Parathyroid adenoma (tissue), 2 donors: ENCODE results near the gene STK10.

Source experiments
- H2AFZ ChIP-seq: fragments of 300-600 bp; sonication (generic); one replicate; pipeline ENCODE4 v1.7.0; 2017; ENCODE audit warnings: antibody characterized with exemption, mild to moderate bottlenecking
- H3K27ac ChIP-seq: fragments of 300-600 bp; sonication (generic); one replicate; pipeline ENCODE4 v1.7.0; 2017
- H3K27me3 ChIP-seq: fragments of 300-600 bp; sonication (generic); one replicate; pipeline ENCODE4 v1.7.0; 2017; ENCODE audit warnings: low read length; ENCODE audit not compliant: control insufficient read depth, insufficient read depth
- H3K36me3 ChIP-seq: fragments of 300-600 bp; sonication (generic); one replicate; pipeline ENCODE4 v1.7.0; 2017; ENCODE audit warnings: low read length; ENCODE audit not compliant: control insufficient read depth, insufficient read depth
- H3K4me1 ChIP-seq: fragments of 300-600 bp; sonication (generic); one replicate; pipeline ENCODE4 v1.7.0; 2017; ENCODE audit warnings: control low read depth
- H3K4me2 ChIP-seq: fragments of 300-600 bp; sonication (generic); one replicate; pipeline ENCODE4 v1.7.0; 2017; ENCODE audit warnings: low read length
- H3K4me3 ChIP-seq: fragments of 300-600 bp; sonication (generic); one replicate; pipeline ENCODE4 v1.7.0; 2017; ENCODE audit warnings: low read depth, low read length
- H3K79me2 ChIP-seq: fragments of 300-600 bp; sonication (generic); one replicate; pipeline ENCODE4 v1.7.0; 2017; ENCODE audit warnings: control low read depth
- H3K9ac ChIP-seq: fragments of 300-600 bp; sonication (generic); one replicate; pipeline ENCODE4 v1.7.0; 2017; ENCODE audit warnings: mild to moderate bottlenecking
- H3K9me3 ChIP-seq: fragments of 300-600 bp; sonication (generic); one replicate; pipeline ENCODE4 v1.7.0; 2017; ENCODE audit warnings: low read length; ENCODE audit not compliant: control insufficient read depth
- TF ChIP-seq, protein P1 (sequence below): fragments of 300-600 bp; sonication (generic); IDR thresholded peaks from one replicate; pipeline ENCODE4 v1.7.0; 2017; ENCODE audit warnings: antibody characterized with exemption, mild to moderate bottlenecking
- donor health status: primary hyperparathyroidism.

STK10 gene

DNA sequence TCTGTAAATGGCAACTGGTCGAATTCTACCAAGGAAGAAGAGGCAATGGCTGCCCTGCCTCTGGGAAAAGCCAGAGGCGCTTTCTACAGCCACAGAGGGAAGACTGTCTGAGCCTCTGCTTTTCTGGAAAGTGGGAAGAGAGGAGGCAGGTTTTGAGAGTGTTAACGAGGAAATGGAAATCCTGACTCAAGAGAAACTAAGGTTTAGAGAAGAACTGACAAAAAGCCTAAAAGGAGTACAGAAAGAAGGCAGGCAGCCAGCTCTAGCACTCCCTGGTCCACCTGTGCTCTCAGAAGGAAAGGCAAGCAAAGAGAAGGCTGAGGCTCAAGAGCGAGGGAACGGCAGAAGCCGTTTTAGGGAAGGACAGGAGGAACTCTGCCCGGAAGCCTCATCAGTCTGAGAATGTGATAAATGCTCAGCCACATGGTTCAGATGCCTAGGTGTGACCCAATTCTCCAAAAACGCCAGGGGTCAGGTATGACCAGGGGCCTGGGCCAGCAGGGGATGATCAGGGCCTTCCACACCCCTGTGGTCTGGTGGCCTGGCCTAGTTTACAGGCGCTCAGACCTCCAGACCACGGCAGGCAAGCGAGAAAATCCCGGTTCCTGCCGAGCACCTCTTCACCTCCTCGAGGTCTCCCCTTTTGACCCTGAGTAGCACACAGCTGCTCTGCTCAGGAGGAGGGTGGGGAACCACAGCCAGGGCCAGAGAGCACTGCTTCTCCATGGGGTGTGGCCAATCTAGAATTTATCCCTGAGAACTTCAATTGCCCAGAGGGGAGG lies 101.6 kb downstream of the STK10 start:
- H2AFZ ChIP-seq = no peak overlapping the region
- no peak overlapping the region for H3K4me2 ChIP-seq
- TF ChIP-seq, protein P1, sequence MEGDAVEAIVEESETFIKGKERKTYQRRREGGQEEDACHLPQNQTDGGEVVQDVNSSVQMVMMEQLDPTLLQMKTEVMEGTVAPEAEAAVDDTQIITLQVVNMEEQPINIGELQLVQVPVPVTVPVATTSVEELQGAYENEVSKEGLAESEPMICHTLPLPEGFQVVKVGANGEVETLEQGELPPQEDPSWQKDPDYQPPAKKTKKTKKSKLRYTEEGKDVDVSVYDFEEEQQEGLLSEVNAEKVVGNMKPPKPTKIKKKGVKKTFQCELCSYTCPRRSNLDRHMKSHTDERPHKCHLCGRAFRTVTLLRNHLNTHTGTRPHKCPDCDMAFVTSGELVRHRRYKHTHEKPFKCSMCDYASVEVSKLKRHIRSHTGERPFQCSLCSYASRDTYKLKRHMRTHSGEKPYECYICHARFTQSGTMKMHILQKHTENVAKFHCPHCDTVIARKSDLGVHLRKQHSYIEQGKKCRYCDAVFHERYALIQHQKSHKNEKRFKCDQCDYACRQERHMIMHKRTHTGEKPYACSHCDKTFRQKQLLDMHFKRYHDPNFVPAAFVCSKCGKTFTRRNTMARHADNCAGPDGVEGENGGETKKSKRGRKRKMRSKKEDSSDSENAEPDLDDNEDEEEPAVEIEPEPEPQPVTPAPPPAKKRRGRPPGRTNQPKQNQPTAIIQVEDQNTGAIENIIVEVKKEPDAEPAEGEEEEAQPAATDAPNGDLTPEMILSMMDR = no peak
- H3K4me1 ChIP-seq = no peaks in the 10 kb centered on the region
- H3K4me3 ChIP-seq = no peak overlapping the region
- H3K79me2 ChIP-seq = no peaks in the 10 kb centered on the region
- no peak overlapping the region for H3K9ac ChIP-seq
- H3K36me3 ChIP-seq = no peaks in the 10 kb centered on the region
- H3K9me3 ChIP-seq = no peaks in the 10 kb centered on the region
- H3K27ac ChIP-seq = no peak overlapping the region
- H3K27me3 ChIP-seq = no peaks in the 10 kb centered on the region

DNA sequence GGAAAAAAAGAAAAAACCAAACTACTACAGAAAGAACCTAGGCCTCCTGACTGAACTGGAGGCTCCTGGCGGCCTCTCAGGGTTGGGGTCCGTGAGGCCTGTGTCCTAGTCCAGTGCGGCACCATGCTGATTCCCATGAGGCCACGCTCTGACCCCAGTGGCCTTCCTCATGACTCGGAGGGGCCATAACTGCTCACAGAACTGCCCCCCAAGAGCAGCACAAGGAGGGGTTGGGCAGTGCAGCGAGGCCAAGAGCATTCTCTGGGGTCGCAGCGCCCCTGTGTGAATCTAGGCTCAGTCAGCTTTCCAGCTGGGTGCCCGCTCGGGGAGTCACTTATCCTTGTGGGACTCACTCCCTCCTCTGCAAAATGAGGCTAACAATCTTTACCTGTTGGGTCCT lies 102.3 kb downstream of the STK10 start:
- no peak overlapping the region for H3K9ac ChIP-seq
- no peak overlapping the region for H2AFZ ChIP-seq
- no peaks in the 10 kb centered on the region for H3K79me2 ChIP-seq
- no peaks in the 10 kb centered on the region for H3K36me3 ChIP-seq
- H3K4me1 ChIP-seq = no peaks in the 10 kb centered on the region
- H3K27ac ChIP-seq = no peak overlapping the region
- no peak overlapping the region for H3K4me2 ChIP-seq
- H3K27me3 ChIP-seq = no peaks in the 10 kb centered on the region
- H3K4me3 ChIP-seq = no peak overlapping the region
- TF ChIP-seq, protein P1 = no peak
- H3K9me3 ChIP-seq = no peaks in the 10 kb centered on the region

DNA sequence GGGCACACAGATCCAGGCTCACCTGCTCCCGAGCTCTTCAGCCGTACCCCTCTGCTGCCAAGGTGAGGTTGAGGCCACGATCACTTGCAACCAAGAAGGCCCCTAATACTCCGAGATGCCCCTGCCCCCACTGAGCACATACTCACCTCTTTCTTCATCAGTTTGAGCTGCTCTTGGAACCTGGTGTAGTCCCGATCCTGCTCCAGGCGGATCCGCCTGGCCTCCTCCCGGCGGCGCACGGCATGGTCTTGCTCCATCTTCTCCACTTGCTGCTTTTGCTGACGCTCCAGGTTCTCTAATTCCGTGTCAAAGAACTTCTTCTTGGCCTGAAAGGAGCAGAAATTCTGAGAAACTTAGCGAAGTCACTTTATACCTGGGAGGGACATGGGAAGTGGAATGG lies 105.8 kb downstream of the STK10 start:
- Histone ChIP-seq H3K27me3 (no peaks in the 10 kb centered on the region), H3K79me2 (no peaks in the 10 kb centered on the region)

DNA sequence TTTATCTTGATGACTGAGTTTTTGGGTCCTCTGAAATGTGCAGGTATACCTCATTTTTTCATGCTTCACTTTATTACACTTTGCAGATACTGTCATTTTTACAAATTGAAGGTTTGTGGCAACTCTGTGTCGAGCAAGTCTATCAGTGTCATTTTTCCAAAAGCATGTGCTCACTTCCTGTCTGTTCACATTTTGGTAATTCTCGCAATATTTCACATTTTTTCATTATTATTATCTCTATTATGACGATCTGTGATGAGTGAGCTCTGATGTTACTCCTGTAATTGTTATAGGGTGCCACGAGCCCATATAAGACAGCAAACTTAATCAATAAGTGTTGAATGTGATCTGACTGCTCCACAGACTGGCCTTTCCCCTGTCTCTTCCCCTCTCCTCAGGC lies 108.1 kb downstream of the STK10 start:
- Histone ChIP-seq H3K79me2 (no peaks in the 10 kb centered on the region), H3K9me3 (no peaks in the 10 kb centered on the region), H3K27me3 (no peaks in the 10 kb centered on the region), H3K4me1 (no peaks in the 10 kb centered on the region), H2AFZ (no peak overlapping the region), H3K9ac (no peak overlapping the region), H3K4me2 (no peak overlapping the region), H3K4me3 (no peak overlapping the region), H3K36me3 (no peaks in the 10 kb centered on the region), H3K27ac (no peak overlapping the region)
- TF ChIP-seq, protein P1 = no peak

More for the DNA sequence above, 105.8 kb downstream of the STK10 start:
- no peak overlapping the region for H3K4me2 ChIP-seq
- H3K4me3 ChIP-seq = no peak overlapping the region
- H3K9me3 ChIP-seq = no peaks in the 10 kb centered on the region
- H3K36me3 ChIP-seq = no peaks in the 10 kb centered on the region
- H2AFZ ChIP-seq = no peak overlapping the region
- no peak overlapping the region for H3K27ac ChIP-seq
- no peak overlapping the region for H3K9ac ChIP-seq
- H3K4me1 ChIP-seq = no peaks in the 10 kb centered on the region
- TF ChIP-seq, protein P1 = no peak
